ENCODE results near the gene CD247.

CD247 gene

DNA sequence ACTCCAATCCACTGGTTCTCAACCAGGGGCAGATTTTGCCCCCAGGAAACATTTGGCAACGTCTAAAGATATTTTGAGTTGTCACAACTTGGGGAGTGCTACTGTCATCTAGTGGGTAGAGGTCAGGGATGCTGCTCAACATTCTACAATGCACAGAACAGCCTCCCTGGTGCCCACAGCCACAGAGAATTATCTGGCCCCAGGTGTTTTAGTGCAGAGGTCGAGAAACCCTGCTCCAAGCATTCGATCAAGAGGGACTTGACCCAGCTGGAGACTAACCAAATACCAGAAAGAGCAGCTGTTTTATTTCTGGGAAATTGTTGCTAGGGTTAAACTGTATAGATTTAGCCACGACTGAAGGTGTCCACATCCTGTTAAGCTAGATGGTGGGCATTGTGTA lies 19.2 kb downstream of the CD247 start:
- no peak overlapping the region for H3K4me3 ChIP-seq (ENCODE audit: low read depth, low read length)
- TF ChIP-seq, protein P1, sequence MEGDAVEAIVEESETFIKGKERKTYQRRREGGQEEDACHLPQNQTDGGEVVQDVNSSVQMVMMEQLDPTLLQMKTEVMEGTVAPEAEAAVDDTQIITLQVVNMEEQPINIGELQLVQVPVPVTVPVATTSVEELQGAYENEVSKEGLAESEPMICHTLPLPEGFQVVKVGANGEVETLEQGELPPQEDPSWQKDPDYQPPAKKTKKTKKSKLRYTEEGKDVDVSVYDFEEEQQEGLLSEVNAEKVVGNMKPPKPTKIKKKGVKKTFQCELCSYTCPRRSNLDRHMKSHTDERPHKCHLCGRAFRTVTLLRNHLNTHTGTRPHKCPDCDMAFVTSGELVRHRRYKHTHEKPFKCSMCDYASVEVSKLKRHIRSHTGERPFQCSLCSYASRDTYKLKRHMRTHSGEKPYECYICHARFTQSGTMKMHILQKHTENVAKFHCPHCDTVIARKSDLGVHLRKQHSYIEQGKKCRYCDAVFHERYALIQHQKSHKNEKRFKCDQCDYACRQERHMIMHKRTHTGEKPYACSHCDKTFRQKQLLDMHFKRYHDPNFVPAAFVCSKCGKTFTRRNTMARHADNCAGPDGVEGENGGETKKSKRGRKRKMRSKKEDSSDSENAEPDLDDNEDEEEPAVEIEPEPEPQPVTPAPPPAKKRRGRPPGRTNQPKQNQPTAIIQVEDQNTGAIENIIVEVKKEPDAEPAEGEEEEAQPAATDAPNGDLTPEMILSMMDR (IDR thresholded peaks at IDR 0.05; ENCODE audit: insufficient read depth, low read depth, low read length, missing control alignments): no peak
- DNase-seq (ENCODE audit: low read depth): no peak

DNA sequence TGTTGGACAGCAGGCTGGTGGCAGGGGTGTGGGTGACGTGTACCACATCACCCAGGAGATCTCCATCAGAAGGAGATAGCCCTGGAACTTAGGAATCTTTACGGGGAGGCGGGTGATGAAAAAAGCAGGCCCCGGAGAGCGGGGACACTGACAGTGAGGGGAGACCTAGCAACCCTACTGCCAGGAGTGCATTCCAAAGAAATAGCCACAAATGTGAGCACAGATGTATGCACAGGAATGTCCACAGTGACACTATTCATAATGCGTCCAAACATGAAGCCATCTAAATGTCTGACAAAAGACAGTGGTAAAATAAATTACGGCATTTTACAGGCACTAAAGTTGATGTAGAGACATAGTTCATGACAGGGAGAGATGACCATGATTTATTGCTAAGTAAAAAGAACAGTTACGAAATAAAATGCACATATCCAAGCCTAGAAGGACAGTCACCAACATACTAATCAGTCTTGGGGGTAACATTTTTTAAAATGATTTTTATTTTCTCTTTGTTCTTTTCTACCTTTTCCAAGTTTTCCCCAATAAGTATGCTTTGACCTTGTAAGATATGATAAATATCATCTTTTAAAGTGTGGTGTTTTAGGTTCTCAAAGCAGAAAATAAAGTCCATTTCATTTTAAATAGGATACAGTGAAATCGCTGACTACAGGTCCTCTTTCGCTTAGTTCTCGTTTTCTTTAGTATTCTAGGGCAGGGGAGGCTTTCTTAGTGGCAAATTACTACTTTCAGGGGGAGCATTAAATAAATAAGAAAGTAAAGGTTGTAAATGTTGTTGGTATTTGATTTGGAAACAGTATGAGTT lies 21.3 kb downstream of the CD247 start:
- TF ChIP-seq, protein P1 (IDR thresholded peaks at IDR 0.05; ENCODE audit: insufficient read depth, low read depth, low read length, missing control alignments): no peak
- no peak overlapping the region for H3K4me3 ChIP-seq (ENCODE audit: low read depth, low read length)
- no peak for DNase-seq (ENCODE audit: low read depth)

DNA sequence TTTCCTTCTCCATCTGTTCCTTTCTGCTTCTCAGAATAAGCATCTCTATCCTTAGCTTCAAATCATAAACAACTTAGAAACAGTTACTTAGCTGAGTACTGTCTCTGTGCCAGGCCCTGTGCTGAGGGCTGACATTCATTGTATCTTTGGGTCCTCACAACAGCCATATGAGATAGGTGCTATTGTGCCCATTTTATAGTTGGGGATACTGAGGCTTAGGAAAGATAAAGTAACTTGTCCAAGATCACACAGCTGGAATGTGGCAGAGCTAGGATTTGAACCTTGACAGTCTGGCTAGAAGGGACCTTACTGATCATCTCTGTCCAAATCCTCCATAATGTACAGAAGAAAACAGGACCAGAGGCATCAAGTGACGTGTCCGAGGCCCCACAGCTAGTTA lies 25.0 kb downstream of the CD247 start:
- no peak overlapping the region for H3K4me3 ChIP-seq (ENCODE audit: low read depth, low read length)
- TF ChIP-seq, protein P1 (IDR thresholded peaks at IDR 0.05; ENCODE audit: insufficient read depth, low read depth, low read length, missing control alignments): no peak
- DNase-seq (ENCODE audit: low read depth): no peak

DNA sequence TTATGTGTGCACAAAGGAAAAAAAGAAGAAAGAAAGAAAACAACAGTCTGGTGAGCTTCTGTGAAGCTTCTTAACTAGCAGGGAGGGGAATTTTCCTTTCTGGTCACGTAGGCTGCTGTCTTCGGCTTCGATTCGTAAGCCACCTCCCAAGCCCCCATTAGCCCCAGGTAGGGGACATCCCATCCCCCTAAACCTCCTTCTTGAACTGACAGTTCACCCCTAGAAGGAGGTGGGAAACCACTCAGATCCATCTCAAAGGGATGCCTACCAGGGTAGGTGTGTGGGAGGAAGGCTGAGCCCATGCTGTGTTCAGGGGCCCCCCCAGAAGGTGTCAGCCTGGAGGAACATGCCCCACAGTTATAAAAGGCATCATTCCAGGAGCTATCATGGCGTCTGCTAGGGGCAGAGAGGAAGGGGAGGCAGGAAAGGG lies 25.8 kb downstream of the CD247 start:
- no peak overlapping the region for H3K4me3 ChIP-seq (ENCODE audit: low read depth, low read length)
- TF ChIP-seq, protein P1 (IDR thresholded peaks at IDR 0.05; ENCODE audit: insufficient read depth, low read depth, low read length, missing control alignments): no peak
- DNase-seq (ENCODE audit: low read depth): no peak

DNA sequence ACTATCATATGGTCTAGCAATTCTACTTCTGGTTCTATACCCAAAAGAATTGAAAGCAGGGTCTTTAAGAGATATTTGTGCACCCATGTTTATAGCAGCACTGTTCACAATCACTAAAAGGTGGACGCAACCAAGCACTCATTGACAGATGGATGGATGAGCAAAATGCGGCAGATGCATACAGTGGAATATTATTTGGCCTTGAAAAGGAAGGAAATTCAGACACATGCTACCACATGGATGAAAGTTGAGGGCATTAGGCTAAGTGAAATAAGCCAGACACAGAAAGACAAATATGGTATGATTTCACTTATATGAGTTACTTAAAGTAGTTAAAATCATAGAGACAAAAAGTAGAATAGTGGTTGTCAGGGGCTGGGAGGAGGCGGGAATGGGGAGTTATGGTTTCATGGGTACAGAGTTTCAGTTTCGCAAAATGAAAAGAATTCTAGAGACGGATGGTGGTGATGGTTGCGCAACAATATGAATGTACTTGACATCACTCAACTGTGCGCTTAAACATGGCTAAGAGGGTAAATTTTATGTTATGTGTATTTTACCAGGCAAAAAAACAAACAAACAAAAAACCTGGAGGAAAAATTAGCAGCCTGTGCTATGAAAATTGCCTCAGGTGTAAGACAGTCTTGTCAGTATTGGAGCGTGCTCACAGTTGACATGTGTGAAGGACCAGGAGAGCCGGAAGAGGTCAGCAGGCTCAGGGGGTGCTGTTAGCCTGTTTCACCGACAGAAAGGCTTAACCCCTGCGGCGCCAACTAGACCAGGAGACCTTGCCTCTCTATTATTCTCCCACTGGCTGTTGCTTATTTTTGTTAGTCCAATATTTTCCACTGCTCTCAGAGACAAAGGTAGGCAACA lies 26.5 kb downstream of the CD247 start:
- H3K4me3 ChIP-seq (ENCODE audit: low read depth, low read length): no peak overlapping the region
- TF ChIP-seq, protein P1 (IDR thresholded peaks at IDR 0.05; ENCODE audit: insufficient read depth, low read depth, low read length, missing control alignments): no peak
- DNase-seq (ENCODE audit: low read depth): no peak

DNA sequence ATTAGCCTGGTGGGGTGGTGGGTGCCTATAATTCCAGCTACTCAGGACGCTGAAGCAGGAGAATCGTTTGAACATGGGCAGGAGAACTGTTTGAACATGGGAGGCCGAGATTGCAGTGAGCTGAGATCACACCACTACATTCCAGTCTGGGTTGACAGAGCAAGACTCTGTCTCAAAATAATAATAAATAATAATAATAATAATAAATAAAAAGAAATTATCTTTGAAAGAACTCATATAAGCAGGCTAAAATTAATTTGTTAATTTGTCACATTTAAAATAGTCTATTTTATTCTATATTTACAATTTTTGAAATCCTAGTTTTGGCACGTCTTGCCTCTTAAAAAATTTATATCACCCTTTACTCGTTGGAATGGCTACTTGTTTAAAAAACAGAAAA lies 27.6 kb downstream of the CD247 start:
- H3K4me3 ChIP-seq (ENCODE audit: low read depth, low read length): no peak overlapping the region
- no peak for DNase-seq (ENCODE audit: low read depth)
- TF ChIP-seq, protein P1 (IDR thresholded peaks at IDR 0.05; ENCODE audit: insufficient read depth, low read depth, low read length, missing control alignments): no peak
